Cardiac muscle cell (in vitro differentiated cells and primary cell): ENCODE data around the gene SBF1. TPM values are rescaled to one million over a fixed set of nuclear protein-coding genes. Genes with fewer than 3 reads are reported as not detected.
A peak's percentile ranks its signal among the peaks of the same experiment; 100 is the strongest.
"Not testable (repeated sequence)": the region's sequence is repeated elsewhere in the genome, so short reads cannot be mapped to it uniquely, and the experiment has no call there.

ENCODE experiments used
- DNase-seq, 2 donors: peaks; one replicate each; pipeline versions ENCODE4 v3.0.0 to v3.0.0-alpha.2; 2010 to 2017; ENCODE audit warnings: low read depth in 1 of 2, low spot score in 1 of 2
- H3K27ac ChIP-seq: fragments of 200-600 bp; sonication (generic); 2 replicates; pipeline ENCODE4 v1.5.1; 2016
- H3K27me3 ChIP-seq: fragments of 200-600 bp; sonication (generic); 2 replicates; pipeline ENCODE4 v1.6.0; 2016; ENCODE audit warnings: control low read depth
- H3K36me3 ChIP-seq: fragments of 200-600 bp; sonication (generic); 2 replicates; pipeline ENCODE4 v1.5.1; 2016; ENCODE audit warnings: control low read depth
- H3K4me1 ChIP-seq: fragments of 200-600 bp; sonication (generic); 2 replicates; pipeline ENCODE4 v1.8.1; 2017; ENCODE audit warnings: low read depth, mild to moderate bottlenecking, mixed run types
- H3K4me3 ChIP-seq: fragments of 200-600 bp; sonication (generic); 2 replicates; pipeline ENCODE4 v1.5.1; 2016; ENCODE audit warnings: mild to moderate bottlenecking
- H3K9me3 ChIP-seq: fragments of 200-600 bp; sonication (generic); 2 replicates; pipeline ENCODE4 v1.5.1; 2017; ENCODE audit warnings: low read depth, mild to moderate bottlenecking, control low read depth
- polyA plus RNA-seq: library from polyadenylated mRNA; unstranded; fragments of >200 nt; fragmentation: Nextera tagmentation; extraction: Ambion mirVana; gene quantifications from 2 replicates; pipeline ENCODE4 v1.2.1, GENCODE V29; 2016
- total RNA-seq: library from RNA; depleted of rRNA; stranded (reverse); fragments of >200 nt; gene quantifications from 2 replicates; pipeline ENCODE4 v1.2.3, GENCODE V29; 2016
- TF ChIP-seq, protein P1 (sequence below): IDR thresholded peaks from 2 replicates; pipeline ENCODE4 v1.5.1; 2012; ENCODE audit warnings: low read depth, mild to moderate bottlenecking, low read length

SBF1 gene
- total and polyA plus RNA-seq, 2 experiments from 2014 or later: 39.1 to 111 TPM

DNA sequence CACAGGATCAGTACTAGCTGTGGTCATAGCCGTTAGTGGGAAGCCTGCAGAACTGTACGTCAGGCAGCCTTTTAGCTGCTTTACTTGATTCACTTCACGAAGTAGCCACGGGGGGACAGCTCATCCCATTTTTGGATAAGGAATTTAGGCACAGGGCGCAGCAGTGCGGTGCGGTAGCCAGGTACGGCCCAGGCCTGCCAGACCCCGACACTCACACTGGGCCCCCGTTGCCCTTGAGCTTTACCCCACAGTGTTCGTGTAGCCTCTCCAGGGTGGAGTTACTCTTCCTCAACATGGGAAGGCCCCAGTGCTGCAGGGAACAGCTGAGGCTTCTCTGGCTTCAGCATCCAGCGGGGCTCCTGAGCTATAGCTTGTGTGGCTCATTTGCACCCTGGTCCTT lies 59.4 kb downstream of the SBF1 start:
- Histone ChIP-seq H3K4me1 (no peaks in the 10 kb centered on the region), H3K27me3 (no peaks in the 10 kb centered on the region), H3K4me3 (no peak overlapping the region), H3K9me3 (no peaks in the 10 kb centered on the region), H3K36me3 (peaks cover 46% of the 10 kb centered on the region), H3K27ac (no peak overlapping the region)
- no peak for DNase-seq
- TF ChIP-seq, protein P1, sequence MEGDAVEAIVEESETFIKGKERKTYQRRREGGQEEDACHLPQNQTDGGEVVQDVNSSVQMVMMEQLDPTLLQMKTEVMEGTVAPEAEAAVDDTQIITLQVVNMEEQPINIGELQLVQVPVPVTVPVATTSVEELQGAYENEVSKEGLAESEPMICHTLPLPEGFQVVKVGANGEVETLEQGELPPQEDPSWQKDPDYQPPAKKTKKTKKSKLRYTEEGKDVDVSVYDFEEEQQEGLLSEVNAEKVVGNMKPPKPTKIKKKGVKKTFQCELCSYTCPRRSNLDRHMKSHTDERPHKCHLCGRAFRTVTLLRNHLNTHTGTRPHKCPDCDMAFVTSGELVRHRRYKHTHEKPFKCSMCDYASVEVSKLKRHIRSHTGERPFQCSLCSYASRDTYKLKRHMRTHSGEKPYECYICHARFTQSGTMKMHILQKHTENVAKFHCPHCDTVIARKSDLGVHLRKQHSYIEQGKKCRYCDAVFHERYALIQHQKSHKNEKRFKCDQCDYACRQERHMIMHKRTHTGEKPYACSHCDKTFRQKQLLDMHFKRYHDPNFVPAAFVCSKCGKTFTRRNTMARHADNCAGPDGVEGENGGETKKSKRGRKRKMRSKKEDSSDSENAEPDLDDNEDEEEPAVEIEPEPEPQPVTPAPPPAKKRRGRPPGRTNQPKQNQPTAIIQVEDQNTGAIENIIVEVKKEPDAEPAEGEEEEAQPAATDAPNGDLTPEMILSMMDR: no peak

DNA sequence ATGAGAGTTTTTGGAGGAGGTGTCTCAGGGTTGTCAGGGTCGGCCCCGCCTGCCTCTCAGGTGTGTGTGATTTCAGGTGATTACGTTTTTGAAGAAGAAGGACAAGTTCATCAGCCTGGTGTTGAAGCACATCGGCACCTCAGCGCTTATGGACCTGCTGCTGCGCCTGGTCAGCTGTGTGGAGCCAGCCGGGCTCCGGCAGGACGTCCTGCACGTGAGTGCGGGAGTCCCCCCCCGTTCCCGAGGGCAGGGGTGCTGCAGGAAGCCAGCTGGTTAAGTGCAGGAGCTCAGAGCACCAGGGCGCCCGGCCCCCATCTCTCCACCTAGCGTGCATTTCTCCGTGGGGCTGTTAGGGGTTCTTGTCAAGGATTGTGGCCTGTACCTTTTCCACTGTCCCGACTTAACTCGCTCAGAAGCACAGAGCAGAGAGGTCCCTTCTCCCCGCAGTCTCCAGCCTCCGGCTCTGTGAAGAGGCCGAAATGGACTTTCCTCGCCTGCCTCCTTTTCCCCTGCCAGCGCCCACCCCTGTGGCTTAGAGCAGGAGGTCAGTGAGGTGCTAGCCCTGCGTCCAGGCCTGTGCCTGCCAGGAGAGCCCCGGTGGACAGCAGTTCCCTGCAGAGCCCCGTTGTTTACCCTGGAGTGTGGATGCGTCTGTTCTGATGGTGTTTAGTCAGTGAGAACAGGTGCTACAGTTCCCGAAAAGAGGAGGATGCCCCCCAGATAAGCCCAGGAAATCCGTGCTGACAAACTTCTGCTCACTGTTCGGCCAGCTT lies 60.2 kb downstream of the SBF1 start:
- Histone ChIP-seq H3K27me3 (no peaks in the 10 kb centered on the region), H3K4me1 (no peaks in the 10 kb centered on the region), H3K27ac (no peak overlapping the region), H3K36me3 (peaks cover 40% of the 10 kb centered on the region), H3K4me3 (no peak overlapping the region), H3K9me3 (no peaks in the 10 kb centered on the region)
- no peak for DNase-seq
- TF ChIP-seq, protein P1: no peak

DNA sequence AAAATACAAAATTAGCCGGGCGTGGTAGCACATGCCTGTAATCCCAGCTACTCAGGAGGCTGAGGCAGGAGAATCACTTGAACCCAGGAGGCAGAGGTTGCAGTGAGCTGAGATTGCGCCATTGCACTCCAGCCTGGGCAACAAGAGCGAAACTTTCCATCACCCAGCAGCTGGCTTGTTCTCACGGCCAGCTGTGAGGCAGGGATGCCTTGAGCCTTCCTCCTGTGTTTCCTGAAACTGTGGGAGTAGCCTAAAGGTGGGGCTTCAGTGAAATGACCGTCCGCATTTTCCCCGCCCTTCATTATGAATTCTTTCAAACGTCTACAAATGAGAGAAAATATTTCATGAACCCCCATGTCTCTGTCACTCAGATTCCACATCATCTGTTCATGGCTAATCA lies 65.9 kb downstream of the SBF1 start:
- not testable (repeated sequence) for H3K4me1 ChIP-seq, H3K9me3 ChIP-seq
- H3K36me3 ChIP-seq: peaks cover 13% of the 10 kb centered on the region

DNA sequence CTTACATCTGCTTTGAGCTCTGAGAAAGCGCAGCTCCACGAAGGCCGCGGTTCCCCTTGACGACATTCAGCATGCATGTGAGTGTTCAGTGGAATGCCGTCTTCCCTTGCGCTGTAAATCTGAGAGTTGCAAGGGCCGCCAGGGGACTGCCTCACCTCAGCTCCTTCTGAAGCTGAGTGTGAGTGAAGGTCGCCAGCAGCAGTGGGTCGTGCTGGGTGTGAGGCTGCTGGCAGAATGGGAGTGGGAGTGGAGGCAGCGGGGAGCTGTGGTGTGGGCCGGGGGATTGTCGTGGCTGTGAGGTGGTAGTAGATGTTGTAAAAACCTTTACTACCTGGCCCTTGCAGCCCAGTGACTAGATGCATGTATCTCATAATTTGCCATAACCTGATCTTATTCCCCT lies 66.5 kb downstream of the SBF1 start:
- DNase-seq: no peak
- TF ChIP-seq, protein P1: no peak
- Histone ChIP-seq H3K27ac (no peak overlapping the region), H3K4me1 (no peaks in the 10 kb centered on the region), H3K4me3 (no peak overlapping the region), H3K36me3 (peaks cover 13% of the 10 kb centered on the region), H3K27me3 (no peaks in the 10 kb centered on the region), H3K9me3 (no peaks in the 10 kb centered on the region)

More for the DNA sequence above, 65.9 kb downstream of the SBF1 start:
- H3K4me3 ChIP-seq, DNase-seq, H3K27me3 ChIP-seq, H3K27ac ChIP-seq: not testable (repeated sequence)

DNA sequence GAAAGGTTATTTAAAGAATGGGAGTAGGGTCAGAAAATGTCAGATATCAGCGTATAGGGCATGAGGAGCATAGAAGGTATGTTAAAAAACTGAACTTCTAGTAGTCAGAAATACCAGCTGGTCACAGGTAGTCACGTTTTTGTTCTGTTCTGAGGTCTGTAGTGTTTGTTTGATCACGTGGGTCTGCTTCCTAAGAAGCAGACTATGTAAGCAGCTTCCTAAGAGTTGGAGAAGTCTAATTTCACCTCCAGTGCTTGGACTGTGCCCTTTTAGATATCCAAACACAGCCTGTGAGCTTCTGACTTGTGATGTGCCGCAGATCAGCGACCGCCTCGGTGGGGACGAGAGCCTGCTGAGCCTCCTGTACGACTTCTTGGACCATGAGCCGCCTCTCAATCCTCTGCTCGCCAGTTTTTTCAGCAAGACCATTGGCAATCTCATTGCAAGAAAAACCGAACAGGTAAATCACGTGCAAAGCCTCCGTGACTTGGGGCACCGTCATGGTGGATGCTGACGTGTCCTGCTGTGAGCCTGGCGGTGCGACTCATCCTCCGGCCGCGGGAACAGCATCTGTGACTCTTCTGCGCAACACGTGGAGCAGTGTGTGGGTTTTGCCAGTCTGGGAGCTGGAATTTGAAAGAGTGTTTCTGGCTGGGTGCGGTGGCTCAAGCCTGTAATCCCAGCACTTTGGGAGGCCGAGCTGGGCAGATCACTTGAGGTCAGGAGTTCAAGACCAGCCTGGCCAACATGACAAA lies 68.2 kb downstream of the SBF1 start:
- H3K27ac ChIP-seq: peak overlapping the region; percentile 23
- no peaks in the 10 kb centered on the region for H3K9me3 ChIP-seq
- peaks cover 13% of the 10 kb centered on the region for H3K36me3 ChIP-seq
- no peak overlapping the region for H3K4me3 ChIP-seq
- no peaks in the 10 kb centered on the region for H3K4me1 ChIP-seq
- TF ChIP-seq, protein P1: no peak
- DNase-seq: no peak
- no peaks in the 10 kb centered on the region for H3K27me3 ChIP-seq

DNA sequence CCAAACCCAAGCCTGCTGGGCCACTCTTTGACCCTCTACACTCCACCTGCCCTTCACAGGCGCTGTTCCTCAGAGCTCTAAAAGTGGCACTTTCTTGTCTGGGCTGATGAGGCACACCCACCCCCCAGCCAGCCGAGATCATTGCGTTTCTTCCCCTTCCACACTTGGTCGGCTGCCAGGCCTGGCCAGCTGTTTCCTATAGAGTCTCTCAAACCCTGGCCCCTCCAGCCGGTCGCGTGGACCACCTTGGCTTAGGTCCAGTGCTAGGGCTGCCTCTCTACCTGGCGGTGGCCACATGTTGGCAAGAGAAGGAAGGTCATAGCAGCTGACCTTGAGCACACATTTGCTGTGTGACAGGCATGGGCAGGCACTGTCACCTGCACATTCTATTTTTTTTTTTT lies 71.1 kb downstream of the SBF1 start:
- TF ChIP-seq, protein P1: no peak
- Histone ChIP-seq H3K27me3 (no peaks in the 10 kb centered on the region), H3K9me3 (no peaks in the 10 kb centered on the region), H3K4me1 (no peaks in the 10 kb centered on the region), H3K36me3 (peaks cover 8% of the 10 kb centered on the region), H3K27ac (no peak overlapping the region), H3K4me3 (no peak overlapping the region)
- peak in 1 of 2 donors; percentile 25 for DNase-seq
